GM12874 (cell line): ENCODE data around the gene OLFML1.
A peak's percentile ranks its signal among the peaks of the same experiment; 100 is the strongest.

ENCODE experiments used
- CTCF ChIP-seq: IDR thresholded peaks from 2 replicates; pipeline ENCODE4 v1.5.1; 2011; ENCODE audit warnings: low read depth, mild to moderate bottlenecking, control low read depth, low read length, moderate library complexity; ENCODE audit not compliant: insufficient read depth

The OLFML1 gene

DNA sequence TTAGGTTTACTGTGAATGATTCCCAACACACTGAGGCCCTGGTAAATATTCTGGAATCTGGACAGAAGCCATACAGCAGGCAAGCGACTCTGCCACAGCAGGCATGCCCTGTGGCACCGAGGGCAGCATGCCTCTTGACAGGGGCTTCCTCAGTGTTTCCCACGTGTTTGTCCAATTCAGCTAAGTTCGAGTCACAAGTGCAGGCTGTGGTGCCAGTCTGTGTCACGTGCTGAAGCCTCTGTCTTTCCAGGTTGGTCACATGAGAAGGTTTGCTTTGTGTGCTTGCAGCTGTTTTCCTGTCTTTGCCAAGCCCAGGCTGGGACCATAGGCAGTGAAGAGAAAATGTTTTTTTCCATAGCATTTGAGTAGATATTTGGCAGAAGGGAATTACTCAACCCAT lies 26.1 kb downstream of the OLFML1 start:
- TF ChIP-seq CTCF: no peak

GRCh38 chr11:7512525-7513233 lies 27.4 kb downstream of the OLFML1 start:
- TF ChIP-seq CTCF: peak; percentile 30; the same call in 1 of the 2 replicates

DNA sequence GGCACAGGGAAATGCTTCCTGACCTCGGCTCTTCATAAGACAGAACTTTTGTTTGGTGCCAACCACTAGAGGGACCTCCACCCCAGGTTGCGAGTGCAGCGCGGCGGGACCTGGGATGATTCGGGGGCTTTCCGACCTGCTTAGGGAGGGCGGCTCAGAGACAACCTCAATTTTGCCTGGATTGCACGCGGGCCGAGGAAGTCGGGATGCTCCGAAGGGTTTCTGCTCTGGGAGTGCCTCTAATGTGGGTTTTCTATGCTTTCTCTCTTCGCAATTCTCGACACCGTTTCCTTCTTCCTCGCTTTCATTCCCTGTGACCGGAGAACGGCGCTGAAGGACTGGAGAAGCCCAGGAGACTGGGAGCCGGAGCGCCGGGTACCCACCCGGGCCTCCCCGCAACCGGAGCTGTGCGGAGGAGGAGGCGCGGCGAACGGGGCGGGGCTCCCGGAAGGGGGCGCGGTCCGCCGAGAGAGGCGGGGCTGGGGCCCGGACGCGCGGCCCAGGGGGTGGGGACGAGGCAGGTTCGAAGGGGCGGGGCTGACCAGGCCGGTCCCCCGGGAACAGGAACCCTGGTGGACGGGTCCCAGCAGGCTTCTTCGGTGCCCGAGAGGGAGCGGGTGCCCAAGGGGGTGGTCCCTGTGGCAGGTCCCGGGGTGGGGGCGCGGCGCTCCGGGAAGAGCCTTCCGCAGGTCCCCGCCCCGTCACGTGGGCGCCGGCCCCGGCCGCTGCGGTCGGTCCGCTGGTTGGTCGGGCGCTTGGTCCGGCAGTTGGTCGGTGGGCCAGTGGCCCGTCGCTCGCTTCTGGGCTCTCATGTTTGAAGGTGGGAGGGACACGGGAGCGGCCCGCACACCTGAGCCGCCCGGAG lies 28.2 kb downstream of the OLFML1 start, which contains the start of gene PPFIBP2:
PPFIBP2 (plus strand) TSS at position 766 of the 865 bp plus-strand sequence. CDS start 35,477 bp downstream, outside the sequence.
- TF ChIP-seq CTCF: peak; percentile 76

GRCh38 chr11:7514099-7514591 lies 28.8 kb downstream of the OLFML1 start:
- TF ChIP-seq CTCF: 0 out of 2 replicates have a peak, but pooled peaks have one; percentile 9

DNA sequence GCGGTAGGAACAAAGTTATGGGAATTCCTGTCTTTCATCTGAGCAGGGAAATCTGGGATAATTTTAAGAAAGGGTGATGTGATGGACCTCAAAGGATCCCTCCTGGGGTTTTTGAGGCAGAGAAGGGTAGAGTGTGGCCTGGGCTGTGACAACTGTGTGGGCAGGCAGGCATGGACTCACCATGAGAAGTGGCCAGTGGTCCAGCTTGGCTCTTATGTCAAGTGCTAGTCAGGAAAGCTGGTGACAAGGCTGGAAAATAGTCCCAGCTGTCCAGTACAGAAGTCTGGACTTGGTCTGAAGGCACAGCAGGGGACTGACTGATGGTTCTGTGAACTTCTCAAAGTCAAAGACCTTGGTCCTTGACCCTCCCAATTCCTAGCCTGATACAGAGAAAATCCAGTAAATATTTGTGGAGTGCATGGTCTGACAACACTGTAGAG lies 30.2 kb downstream of the OLFML1 start:
- no peak for TF ChIP-seq CTCF

DNA sequence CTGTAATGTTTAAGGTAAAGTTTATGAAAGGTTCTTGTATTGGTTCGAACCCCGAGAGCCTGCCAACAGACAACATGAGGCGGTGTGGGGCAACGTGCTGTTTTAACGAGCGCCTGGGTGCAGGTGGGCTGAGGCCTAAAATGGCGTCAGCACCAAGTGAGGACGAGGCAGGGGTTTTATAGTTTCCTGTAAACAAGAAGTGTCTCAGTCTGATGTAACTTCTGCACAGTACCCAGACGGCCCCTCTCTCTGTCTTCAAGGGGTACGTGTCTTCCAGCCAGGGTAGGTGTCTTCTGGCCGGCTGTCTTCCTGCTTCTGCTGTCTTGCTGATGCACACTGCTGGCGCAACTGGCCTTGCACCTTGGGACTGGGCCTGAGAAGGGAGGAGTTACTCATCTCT lies 31.2 kb downstream of the OLFML1 start:
- TF ChIP-seq CTCF: no peak
